Natural killer cell (primary cell): ENCODE measurements around the gene SNRNP70. TPM values are rescaled to one million over a fixed set of nuclear protein-coding genes. Genes with fewer than 3 reads are reported as not detected.

ENCODE experiments used
- ATAC-seq, 3 donors: fragments of 150-1000 bp in 2 of 3; fragments of 200-7000 bp in 1 of 3; cut with Tn5 transposase; 1 replicate in 1 of 3; 2 replicates in 2 of 3; pipeline ENCODE4 v1.10.0; 2021; ENCODE audit warnings: mild to moderate bottlenecking in 2 of 3, moderate library complexity in 2 of 3
- DNase-seq, 2 donors: peaks; one replicate each; pipeline versions ENCODE4 v3.0.0 to v3.0.0-alpha.2; 2013 to 2021; ENCODE audit warnings: mixed read lengths in 1 of 2
- H3K27ac ChIP-seq: one replicate; pipeline ENCODE4 v1.5.1; 2013; ENCODE audit warnings: mild to moderate bottlenecking, low read length
- H3K27me3 ChIP-seq: one replicate; pipeline ENCODE4 v1.6.1; 2013; ENCODE audit warnings: low read length; ENCODE audit not compliant: control insufficient read depth, insufficient read depth
- H3K36me3 ChIP-seq: one replicate; pipeline ENCODE4 v1.6.1; 2013; ENCODE audit warnings: low read length; ENCODE audit not compliant: control insufficient read depth, insufficient read depth
- H3K4me1 ChIP-seq: one replicate; pipeline ENCODE4 v1.6.1; 2013; ENCODE audit warnings: low read length; ENCODE audit not compliant: control insufficient read depth, insufficient read depth
- H3K4me3 ChIP-seq: one replicate; pipeline ENCODE4 v1.5.1; 2013; ENCODE audit warnings: low read length
- H3K9me3 ChIP-seq: one replicate; pipeline ENCODE4 v1.6.1; 2013; ENCODE audit warnings: low read length; ENCODE audit not compliant: control insufficient read depth, insufficient read depth
- H3K27ac Mint-ChIP-seq, 2 donors: one replicate each; pipeline ENCODE4 v1.8.0; 2022; ENCODE audit warnings: mild to moderate bottlenecking in 2 of 2, mixed read lengths in 2 of 2, moderate library complexity in 1 of 2
- H3K27me3 Mint-ChIP-seq, 2 donors: one replicate each; pipeline ENCODE4 v1.8.0; 2022; ENCODE audit warnings: low read depth in 2 of 2, mixed read lengths in 2 of 2
- H3K36me3 Mint-ChIP-seq: one replicate; pipeline ENCODE4 v1.8.0; 2022; ENCODE audit warnings: mixed read lengths
- H3K4me1 Mint-ChIP-seq, 2 donors: one replicate each; pipeline ENCODE4 v1.8.0; 2022; ENCODE audit warnings: mixed read lengths in 2 of 2
- H3K4me3 Mint-ChIP-seq: one replicate; pipeline ENCODE4 v1.8.0; 2022; ENCODE audit warnings: mild to moderate bottlenecking, moderate library complexity, mixed read lengths
- H3K9me3 Mint-ChIP-seq, 2 donors: one replicate each; pipeline ENCODE4 v1.8.0; 2022; ENCODE audit warnings: mixed read lengths in 2 of 2
- CTCF ChIP-seq: fragments of 200-600 bp; IDR thresholded peaks from one replicate; pipeline ENCODE4 v1.8.0; 2022; ENCODE audit warnings: antibody characterized with exemption
- WGBS: methylation state at CpG from one replicate; pipeline ENCODE4 v1.1.7; 2013; ENCODE audit warnings: missing lambda C conversion rate; ENCODE audit not compliant: insufficient coverage; 5-methylcytosine and 5-hydroxymethylcytosine counted together
- intact Hi-C: fragments of 100-400 bp; cut with micrococcal nuclease; formaldehyde crosslinking; loops from one replicate; pipeline ENCODE4 v1.14.2; 2022
- total RNA-seq, 4 donors: library from RNA; stranded (reverse); fragments of 120-200 nt in 1 of 4; gene quantifications; one replicate each; pipeline versions ENCODE4 v1.2.3 to v1.2.4, GENCODE V29; 2013 to 2022

The SNRNP70 gene
- total RNA-seq, 3 donors from 2014 or later (not counting 1 experiment from before 2014, with no cell fraction given), result 244 to 312 (median 299) TPM

- Histone ChIP-seq H3K9me3 (no peaks in the 10 kb centered on the region), H3K27me3 (peaks cover 11% of the 10 kb centered on the region), H3K4me3 (no peak overlapping the region), H3K27ac (no peak overlapping the region), H3K4me1 (no peaks in the 10 kb centered on the region), H3K36me3 (no peaks in the 10 kb centered on the region)
- Mint-ChIP-seq H3K4me1 (peaks cover under 1% of the 10 kb centered on the region in 2 donors), H3K36me3 (no peaks in the 10 kb centered on the region), H3K27me3 (peaks cover 51 to 53% of the 10 kb centered on the region in 2 donors), H3K4me3 (no peak overlapping the region), H3K9me3 (no peaks in the 10 kb centered on the region), H3K27ac (no peak overlapping the region)
- WGBS, result 68% methylated on average over 3 of the region's 3 CpGs
- intact Hi-C loops, result no loop called here
- ATAC-seq, result no peak
- no peak for DNase-seq
- no peak for TF ChIP-seq CTCF
Observed at GRCh38 chr19:49067554-49067953, 17.7 kb upstream of the SNRNP70 start.

- TF ChIP-seq CTCF, result no peak
- H3K4me3 Mint-ChIP-seq, result no peak overlapping the region
- intact Hi-C loops, result no loop called here
Observed at GRCh38 chr19:49069026-49069425, 16.2 kb upstream of the SNRNP70 start.

GRCh38 chr19:49070416-49070815 lies 14.8 kb upstream of the SNRNP70 start:
- Mint-ChIP-seq H3K27ac (no peak overlapping the region), H3K36me3 (no peaks in the 10 kb centered on the region), H3K4me3 (peak overlapping the region; percentile 30), H3K9me3 (no peaks in the 10 kb centered on the region), H3K4me1 (peaks cover 8 to 17% of the 10 kb centered on the region in 2 donors), H3K27me3 (peaks cover 66 to 72% of the 10 kb centered on the region in 2 donors)
- ATAC-seq, result no peak
- Histone ChIP-seq H3K9me3 (no peaks in the 10 kb centered on the region), H3K4me3 (no peak overlapping the region), H3K36me3 (no peaks in the 10 kb centered on the region), H3K4me1 (peaks cover 6% of the 10 kb centered on the region), H3K27me3 (peaks cover 27% of the 10 kb centered on the region), H3K27ac (no peak overlapping the region)
- no peak for TF ChIP-seq CTCF
- no peak for DNase-seq
- WGBS, result 97% methylated on average over 21 of the region's 21 CpGs
- intact Hi-C loops, result no loop called here

More at GRCh38 chr19:49069026-49069425, 16.2 kb upstream of the SNRNP70 start:
- ATAC-seq (no peak), DNase-seq (no peak)
- peaks cover 8 to 12% of the 10 kb centered on the region in 2 donors for H3K4me1 Mint-ChIP-seq
- H3K4me1 ChIP-seq, result peaks cover 6% of the 10 kb centered on the region
- H3K36me3 ChIP-seq, result no peaks in the 10 kb centered on the region
- peaks cover 24% of the 10 kb centered on the region for H3K27me3 ChIP-seq
- no peaks in the 10 kb centered on the region for H3K9me3 ChIP-seq
- H3K9me3 Mint-ChIP-seq, result no peaks in the 10 kb centered on the region
- peaks cover 65 to 67% of the 10 kb centered on the region in 2 donors for H3K27me3 Mint-ChIP-seq
- 94% methylated on average over 9 of the region's 9 CpGs for WGBS
- no peak overlapping the region for H3K4me3 ChIP-seq
- no peak overlapping the region for H3K27ac ChIP-seq
- no peak overlapping the region for H3K27ac Mint-ChIP-seq
- no peaks in the 10 kb centered on the region for H3K36me3 Mint-ChIP-seq
